HG03103 (cell line): ENCODE measurements around the gene CCDC27.

Experiments used
- ATAC-seq: cut with Tn5 transposase; IDR thresholded peaks from one replicate; pipeline ENCODE4 v1.9.1; 2021; ENCODE audit warnings: low read depth; ENCODE audit not compliant: unreplicated experiment

The CCDC27 gene

GRCh38 chr1:3752400-3752945 lies at the start of gene CCDC27:
CCDC27 (plus strand) TSS chr1:3752450; CDS start chr1:3752482, 32 bp downstream.
- no peak for ATAC-seq

- ATAC-seq = no peak
These were observed 49.7 kb upstream of the CCDC27 start for GRCh38 chr1:3702528-3702927.

GRCh38 chr1:3702990-3703728 lies 49.1 kb upstream of the CCDC27 start:
- no peak for ATAC-seq

DNA sequence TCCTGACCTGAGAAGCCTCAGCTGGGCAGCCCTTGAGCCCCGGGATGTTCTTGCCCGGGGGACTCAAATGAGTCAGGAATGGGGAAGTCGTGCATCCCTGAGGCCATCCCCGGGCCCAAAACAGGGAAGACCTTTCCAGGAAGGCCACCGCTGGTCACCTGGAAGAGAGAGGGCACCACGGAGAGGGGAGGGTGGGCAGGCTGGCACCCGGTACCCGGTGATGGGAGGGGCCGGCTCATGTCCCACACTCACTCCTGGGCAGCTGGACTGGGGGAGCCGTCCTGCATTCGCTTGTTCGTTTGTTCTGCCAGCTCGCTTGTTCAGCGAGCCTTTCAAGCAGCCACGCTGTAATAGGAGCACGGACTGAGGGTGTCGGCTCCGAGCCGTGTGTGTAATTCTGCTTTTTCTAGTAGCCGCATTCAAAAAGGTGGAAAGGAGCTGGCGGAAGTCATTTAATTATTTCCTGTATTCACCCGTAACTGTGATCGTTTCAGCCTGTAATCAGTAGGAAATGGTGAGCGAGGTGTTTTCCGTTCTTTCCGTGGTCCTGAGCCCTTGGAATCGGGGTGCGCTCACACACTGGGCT lies 48.4 kb upstream of the CCDC27 start:
- no peak for ATAC-seq

DNA sequence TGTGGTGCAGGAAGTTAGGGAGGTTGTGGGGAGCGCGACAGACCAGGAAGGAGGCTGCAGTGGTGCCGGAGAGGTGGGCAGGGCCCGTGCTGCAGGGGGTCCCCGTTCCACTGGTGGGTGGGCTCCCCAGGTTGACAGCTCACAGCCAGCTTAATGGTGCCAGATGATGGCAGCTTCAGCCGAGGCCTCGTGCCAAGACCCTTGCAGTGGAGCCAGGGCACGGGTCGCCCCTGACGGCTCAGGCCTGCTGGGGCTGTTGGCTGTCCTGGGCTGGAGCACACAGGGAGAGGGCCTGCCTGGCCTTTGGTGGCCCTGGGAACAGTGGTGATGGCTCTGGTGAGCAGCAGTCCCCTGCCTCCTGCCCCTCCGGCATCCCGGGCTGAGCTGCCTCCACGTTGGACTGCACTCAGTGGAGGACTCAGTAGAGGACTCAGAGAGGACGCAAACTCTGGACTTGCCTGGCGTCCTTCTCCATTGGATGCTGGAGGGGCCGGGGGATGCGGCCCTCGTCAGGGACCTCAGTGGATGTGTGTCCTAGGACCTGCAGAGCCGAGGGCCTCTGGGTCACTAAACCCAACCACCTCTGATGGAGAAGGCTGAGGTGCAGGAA lies 46.8 kb upstream of the CCDC27 start:
- no peak for ATAC-seq

- no peak for ATAC-seq
These were observed 45.5 kb upstream of the CCDC27 start for GRCh38 chr1:3706651-3707297.

- no peak for ATAC-seq
These were observed 44.8 kb upstream of the CCDC27 start for GRCh38 chr1:3707298-3707938.

GRCh38 chr1:3707939-3708328 lies 44.3 kb upstream of the CCDC27 start:
- no peak for ATAC-seq

GRCh38 chr1:3708791-3709190 lies 43.5 kb upstream of the CCDC27 start:
- ATAC-seq = no peak

DNA sequence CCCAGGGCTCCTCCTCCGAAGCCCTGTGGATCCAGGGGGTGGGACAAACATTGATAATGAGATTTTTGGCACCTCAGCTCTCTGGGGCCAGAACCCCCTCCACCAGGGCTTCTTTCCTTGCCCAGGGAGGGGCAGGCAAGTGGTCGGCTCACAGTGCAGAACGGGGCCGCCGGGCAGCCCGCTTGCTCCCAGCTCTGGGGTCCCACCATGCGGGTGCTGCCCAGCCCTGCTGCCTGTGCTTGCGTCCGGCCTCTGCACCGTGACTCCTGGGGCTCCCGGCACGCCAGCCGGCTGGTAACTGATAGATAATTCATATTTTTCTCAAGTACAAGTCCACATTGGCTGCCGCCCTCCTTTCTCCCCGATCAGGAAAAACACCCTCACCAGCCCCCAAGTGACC lies 42.0 kb upstream of the CCDC27 start:
- no peak for ATAC-seq

DNA sequence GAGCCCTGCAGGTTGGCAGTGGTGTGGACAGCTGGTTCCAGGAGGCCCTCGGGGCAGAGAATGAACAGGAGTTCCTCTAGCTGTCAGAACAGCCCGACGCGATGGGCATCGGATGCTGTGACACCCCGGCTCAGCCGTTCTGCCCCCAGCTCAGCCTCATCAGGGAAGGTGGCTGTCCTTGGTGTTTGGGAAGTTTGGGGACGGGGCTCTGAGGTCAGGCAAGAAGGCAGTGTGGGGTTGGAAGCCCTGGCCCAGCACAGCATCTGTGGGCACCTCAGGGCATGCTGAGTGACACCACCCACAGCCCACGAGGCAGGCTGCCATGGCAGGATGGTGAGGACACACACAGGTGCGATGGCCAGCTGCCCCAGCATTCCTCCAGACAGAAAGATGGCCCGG lies 40.9 kb upstream of the CCDC27 start:
- ATAC-seq = no peak

- no peak for ATAC-seq
These were observed 40.3 kb upstream of the CCDC27 start for GRCh38 chr1:3711780-3712451.

GRCh38 chr1:3712573-3713535 lies 39.4 kb upstream of the CCDC27 start:
- no peak for ATAC-seq

DNA sequence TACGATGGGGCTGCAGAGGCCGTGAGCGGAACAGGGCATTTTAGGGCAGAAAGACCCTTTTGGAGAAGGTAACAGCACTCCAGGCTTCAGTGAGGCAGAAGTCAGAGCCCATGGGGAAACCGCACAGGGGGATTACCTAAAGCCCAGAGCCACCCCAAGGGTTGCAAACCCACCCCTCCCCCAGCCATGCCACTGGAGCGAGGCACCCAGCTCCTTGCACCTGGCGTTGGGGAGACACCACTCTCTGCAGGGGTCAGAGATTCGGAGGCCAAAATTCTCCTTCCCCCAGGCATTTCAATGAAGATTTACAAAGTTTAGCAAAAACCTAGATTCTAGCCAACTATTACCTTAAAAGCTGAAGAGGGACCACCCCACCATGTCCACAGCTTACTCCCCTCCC lies 38.4 kb upstream of the CCDC27 start:
- no peak for ATAC-seq

- no peak for ATAC-seq
These were observed 37.9 kb upstream of the CCDC27 start for GRCh38 chr1:3714284-3714741.

DNA sequence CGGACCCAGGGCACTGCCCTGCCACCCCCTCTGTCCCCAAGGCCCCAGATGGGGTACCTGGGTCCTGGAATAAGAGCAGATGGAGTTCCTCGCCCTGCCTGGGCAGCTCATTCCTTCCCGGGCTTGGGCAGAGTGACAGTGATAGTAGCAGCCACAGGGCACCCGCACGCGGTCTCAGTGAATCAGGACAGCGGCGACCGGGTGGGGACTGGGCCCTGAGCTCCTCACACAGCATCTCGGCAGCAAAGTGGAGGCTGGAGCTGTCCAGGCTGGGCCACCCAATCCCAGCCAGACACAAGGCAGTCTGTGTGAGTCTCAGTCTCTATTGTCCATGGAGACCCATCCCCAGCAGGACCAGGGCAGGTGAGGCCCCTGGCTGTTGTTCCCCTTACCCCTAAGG lies 37.4 kb upstream of the CCDC27 start:
- ATAC-seq = no peak

DNA sequence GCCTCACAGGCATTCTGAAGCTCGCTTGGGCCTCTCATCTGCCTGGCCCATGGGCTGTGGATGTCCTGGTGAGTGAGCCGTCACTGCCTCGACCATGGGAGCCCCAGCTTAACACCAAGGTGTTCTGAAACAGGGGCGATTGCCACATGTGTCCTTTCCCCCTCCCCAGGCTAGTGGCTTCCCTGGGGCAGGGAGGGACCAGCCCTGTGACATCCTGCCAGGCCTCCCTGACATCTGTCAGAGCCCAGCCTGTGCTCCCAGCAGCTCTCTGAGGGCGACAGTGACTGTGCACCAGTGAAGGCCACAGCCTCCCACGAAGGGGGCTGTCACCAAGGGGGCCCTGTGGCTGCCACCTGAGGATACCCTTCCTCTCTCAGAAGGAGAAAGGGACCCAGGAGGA lies 35.9 kb upstream of the CCDC27 start:
- ATAC-seq = no peak

- no peak for ATAC-seq
These were observed 35.1 kb upstream of the CCDC27 start for GRCh38 chr1:3717041-3717714.
